Activated CD8-positive, alpha-beta memory T cell treated with anti-CD3 and anti-CD28 coated beads for 48 hours (primary cell): ENCODE results near the gene REG3G.

Experiments used
- DNase-seq, 3 experiments: peaks; one replicate each; pipeline ENCODE4 v3.0.0-alpha.2; 2020; ENCODE audit warnings: low read depth in 2 of 3, low spot score in 2 of 3

REG3G gene

GRCh38 chr2:79025421-79025820 lies at the start of gene REG3G:
Gene REG3G, plus strand, starts transcription at chr2:79025702. Its CDS starts 392 bp downstream, at chr2:79026094.
- no peak for DNase-seq

GRCh38 chr2:78977661-78978145 lies 47.8 kb upstream of the REG3G start:
- no peak for DNase-seq

GRCh38 chr2:78978340-78978739 lies 47.2 kb upstream of the REG3G start:
- no peak for DNase-seq

- no peak for DNase-seq
Observed at GRCh38 chr2:78979380-78980151, 45.9 kb upstream of the REG3G start.

- DNase-seq, result no peak
Observed at GRCh38 chr2:78980152-78980465, 45.4 kb upstream of the REG3G start.

GRCh38 chr2:78980871-78981270 lies 44.6 kb upstream of the REG3G start:
- DNase-seq, result no peak

GRCh38 chr2:78982638-78983330 lies 42.7 kb upstream of the REG3G start:
- no peak for DNase-seq

GRCh38 chr2:78984386-78984785 lies 41.1 kb upstream of the REG3G start:
- no peak for DNase-seq

GRCh38 chr2:78985558-78985957 lies 39.9 kb upstream of the REG3G start:
- no peak for DNase-seq

- DNase-seq, result no peak
Observed at GRCh38 chr2:78989051-78989450, 36.5 kb upstream of the REG3G start.

- DNase-seq, result no peak
Observed at GRCh38 chr2:78992451-78992806, 33.1 kb upstream of the REG3G start.

GRCh38 chr2:78992807-78993517 lies 32.5 kb upstream of the REG3G start:
- DNase-seq, result no peak

- DNase-seq, result no peak
Observed at GRCh38 chr2:78993518-78994148, 31.9 kb upstream of the REG3G start.

GRCh38 chr2:78994789-78995188 lies 30.7 kb upstream of the REG3G start:
- no peak for DNase-seq

- DNase-seq, result no peak
Observed at GRCh38 chr2:78999406-78999805, 26.1 kb upstream of the REG3G start.

- no peak for DNase-seq
Observed at GRCh38 chr2:79000008-79000576, 25.4 kb upstream of the REG3G start.

- DNase-seq, result no peak
Observed at GRCh38 chr2:79001285-79001684, 24.2 kb upstream of the REG3G start.

- no peak for DNase-seq
Observed at GRCh38 chr2:79004680-79005079, 20.8 kb upstream of the REG3G start.

GRCh38 chr2:79005216-79005615 lies 20.3 kb upstream of the REG3G start:
- DNase-seq, result no peak

GRCh38 chr2:79009388-79009787 lies 16.1 kb upstream of the REG3G start:
- no peak for DNase-seq

GRCh38 chr2:79011496-79011895 lies 14.0 kb upstream of the REG3G start:
- no peak for DNase-seq
